ENCODE data around the gene PTPN4.

DNA sequence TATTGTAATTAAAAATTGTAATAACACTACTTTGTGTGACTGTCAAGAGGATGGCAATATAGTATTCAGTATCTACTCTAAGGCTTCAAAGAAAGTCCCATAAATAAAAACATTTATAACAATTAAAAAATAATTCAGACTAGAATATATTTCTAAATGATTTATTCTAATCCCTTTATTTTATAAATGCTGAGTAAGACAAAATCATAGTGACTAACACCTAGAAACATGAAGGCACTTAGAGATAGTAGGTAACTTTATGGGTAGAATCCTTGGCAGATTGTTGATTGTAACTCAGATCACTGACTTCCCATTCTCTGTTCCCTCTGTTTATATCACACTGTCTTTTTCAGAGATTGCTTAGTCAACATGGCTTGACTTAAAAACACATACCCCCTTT, 174.6 kb downstream of the PTPN4 start:
- TF ChIP-seq, protein P1, sequence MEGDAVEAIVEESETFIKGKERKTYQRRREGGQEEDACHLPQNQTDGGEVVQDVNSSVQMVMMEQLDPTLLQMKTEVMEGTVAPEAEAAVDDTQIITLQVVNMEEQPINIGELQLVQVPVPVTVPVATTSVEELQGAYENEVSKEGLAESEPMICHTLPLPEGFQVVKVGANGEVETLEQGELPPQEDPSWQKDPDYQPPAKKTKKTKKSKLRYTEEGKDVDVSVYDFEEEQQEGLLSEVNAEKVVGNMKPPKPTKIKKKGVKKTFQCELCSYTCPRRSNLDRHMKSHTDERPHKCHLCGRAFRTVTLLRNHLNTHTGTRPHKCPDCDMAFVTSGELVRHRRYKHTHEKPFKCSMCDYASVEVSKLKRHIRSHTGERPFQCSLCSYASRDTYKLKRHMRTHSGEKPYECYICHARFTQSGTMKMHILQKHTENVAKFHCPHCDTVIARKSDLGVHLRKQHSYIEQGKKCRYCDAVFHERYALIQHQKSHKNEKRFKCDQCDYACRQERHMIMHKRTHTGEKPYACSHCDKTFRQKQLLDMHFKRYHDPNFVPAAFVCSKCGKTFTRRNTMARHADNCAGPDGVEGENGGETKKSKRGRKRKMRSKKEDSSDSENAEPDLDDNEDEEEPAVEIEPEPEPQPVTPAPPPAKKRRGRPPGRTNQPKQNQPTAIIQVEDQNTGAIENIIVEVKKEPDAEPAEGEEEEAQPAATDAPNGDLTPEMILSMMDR (conservative IDR thresholded peaks at IDR 0.05; ENCODE audit: low read depth in 2 of 2): no peak
- TF ChIP-seq CREB1 (CRISPR knock-in tag; IDR thresholded peaks at IDR 0.05; ENCODE audit: low read depth) (no peak), POLR2AphosphoS5 (IDR thresholded peaks at IDR 0.05; ENCODE audit: low read depth) (no peak), EZH2phosphoT487 (IDR thresholded peaks at IDR 0.05; ENCODE audit: unreplicated experiment) (no peak), EZH2 (IDR thresholded peaks at IDR 0.05; ENCODE audit: low read depth, unreplicated experiment) (no peak), JUNB (IDR thresholded peaks at IDR 0.05; ENCODE audit: unreplicated experiment) (no peak), NANOG (IDR thresholded peaks at IDR 0.05; ENCODE audit: borderline replicate concordance) (no peak), STAT1 (IDR thresholded peaks at IDR 0.05; ENCODE audit: unreplicated experiment) (no peak)
- TF ChIP-seq, protein P2, sequence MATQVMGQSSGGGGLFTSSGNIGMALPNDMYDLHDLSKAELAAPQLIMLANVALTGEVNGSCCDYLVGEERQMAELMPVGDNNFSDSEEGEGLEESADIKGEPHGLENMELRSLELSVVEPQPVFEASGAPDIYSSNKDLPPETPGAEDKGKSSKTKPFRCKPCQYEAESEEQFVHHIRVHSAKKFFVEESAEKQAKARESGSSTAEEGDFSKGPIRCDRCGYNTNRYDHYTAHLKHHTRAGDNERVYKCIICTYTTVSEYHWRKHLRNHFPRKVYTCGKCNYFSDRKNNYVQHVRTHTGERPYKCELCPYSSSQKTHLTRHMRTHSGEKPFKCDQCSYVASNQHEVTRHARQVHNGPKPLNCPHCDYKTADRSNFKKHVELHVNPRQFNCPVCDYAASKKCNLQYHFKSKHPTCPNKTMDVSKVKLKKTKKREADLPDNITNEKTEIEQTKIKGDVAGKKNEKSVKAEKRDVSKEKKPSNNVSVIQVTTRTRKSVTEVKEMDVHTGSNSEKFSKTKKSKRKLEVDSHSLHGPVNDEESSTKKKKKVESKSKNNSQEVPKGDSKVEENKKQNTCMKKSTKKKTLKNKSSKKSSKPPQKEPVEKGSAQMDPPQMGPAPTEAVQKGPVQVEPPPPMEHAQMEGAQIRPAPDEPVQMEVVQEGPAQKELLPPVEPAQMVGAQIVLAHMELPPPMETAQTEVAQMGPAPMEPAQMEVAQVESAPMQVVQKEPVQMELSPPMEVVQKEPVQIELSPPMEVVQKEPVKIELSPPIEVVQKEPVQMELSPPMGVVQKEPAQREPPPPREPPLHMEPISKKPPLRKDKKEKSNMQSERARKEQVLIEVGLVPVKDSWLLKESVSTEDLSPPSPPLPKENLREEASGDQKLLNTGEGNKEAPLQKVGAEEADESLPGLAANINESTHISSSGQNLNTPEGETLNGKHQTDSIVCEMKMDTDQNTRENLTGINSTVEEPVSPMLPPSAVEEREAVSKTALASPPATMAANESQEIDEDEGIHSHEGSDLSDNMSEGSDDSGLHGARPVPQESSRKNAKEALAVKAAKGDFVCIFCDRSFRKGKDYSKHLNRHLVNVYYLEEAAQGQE (IDR thresholded peaks at IDR 0.05; ENCODE audit: unreplicated experiment): no peak

Measured in GM23338 (cell line).